GM21423 (cell line): ENCODE data around the gene MAGI2.
"Not testable (repeated sequence)": the region's sequence is repeated elsewhere in the genome, so short reads cannot be mapped to it uniquely, and the experiment has no call there.

Experiments used
- ATAC-seq: cut with Tn5 transposase; IDR thresholded peaks from one replicate; pipeline ENCODE4 v1.9.1; 2021; ENCODE audit warnings: mild to moderate bottlenecking, moderate library complexity; ENCODE audit not compliant: unreplicated experiment

MAGI2 gene

DNA sequence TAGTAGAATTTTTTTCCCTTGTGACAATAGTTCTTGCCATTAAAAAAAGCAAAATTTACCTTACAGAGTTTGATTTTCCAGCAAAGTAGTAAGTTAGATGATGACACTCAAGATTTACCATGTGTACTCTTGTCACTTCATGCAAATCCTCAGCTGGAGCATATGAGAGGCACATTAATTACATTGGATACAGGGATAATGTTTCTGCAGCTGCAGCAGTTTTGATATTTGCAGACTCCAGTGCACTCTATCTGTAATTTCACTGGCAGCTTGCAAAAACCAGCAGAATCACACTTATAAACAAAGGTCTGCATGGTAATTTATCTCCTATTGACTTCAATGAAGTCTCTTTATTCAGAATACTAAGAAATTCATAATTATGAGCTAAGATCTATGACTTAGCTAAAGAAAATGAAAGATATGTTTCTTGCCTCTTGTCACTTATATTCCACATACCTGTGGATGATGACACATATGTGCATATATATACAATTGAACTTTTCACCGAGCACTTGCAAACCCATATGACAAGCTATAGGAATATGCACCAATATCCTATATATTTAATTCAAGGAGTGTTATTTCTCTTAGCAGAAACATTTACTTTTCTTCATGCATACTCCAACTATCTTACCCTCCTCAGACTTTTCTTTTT lies 1124.3 kb downstream of the MAGI2 start:
- ATAC-seq, result no peak

DNA sequence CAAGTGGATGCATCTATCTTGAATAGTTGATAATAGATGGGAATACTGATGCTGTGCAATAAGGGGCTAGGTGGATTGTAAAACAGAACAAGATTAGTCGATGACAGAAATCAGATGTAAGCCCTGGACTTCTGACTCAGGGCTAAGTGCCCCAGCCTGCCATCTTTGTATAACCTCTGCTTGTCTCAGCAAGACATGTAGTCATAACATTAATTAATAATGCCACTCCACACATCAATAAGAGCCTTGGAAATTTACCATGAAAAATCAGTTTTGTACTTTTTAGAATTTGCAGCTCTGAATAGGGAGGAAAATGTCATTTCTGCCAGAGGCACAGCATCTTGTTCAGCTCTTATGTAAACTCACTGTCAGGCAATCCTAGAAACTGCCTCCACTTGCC lies 1125.7 kb downstream of the MAGI2 start:
- no peak for ATAC-seq

DNA sequence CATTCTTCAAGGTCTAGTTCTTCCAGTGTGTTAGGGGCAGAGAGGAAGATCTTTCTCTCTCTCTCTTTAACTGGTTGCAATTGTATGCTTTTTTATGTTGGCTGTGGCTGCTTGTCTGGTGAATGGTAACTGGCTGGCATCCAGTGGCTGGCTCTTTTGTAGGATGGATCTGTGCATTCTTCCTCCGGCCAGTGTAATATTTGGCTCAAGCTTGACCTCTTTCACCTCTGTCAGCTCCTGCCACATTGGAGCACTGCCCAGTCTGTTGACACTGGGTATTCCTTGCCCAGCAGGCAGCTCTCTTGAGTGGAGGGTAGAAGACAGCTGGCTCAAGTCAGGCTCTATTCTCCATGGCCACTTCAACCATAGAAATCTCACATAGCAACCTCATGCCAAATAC lies 1126.6 kb downstream of the MAGI2 start:
- ATAC-seq, result no peak

DNA sequence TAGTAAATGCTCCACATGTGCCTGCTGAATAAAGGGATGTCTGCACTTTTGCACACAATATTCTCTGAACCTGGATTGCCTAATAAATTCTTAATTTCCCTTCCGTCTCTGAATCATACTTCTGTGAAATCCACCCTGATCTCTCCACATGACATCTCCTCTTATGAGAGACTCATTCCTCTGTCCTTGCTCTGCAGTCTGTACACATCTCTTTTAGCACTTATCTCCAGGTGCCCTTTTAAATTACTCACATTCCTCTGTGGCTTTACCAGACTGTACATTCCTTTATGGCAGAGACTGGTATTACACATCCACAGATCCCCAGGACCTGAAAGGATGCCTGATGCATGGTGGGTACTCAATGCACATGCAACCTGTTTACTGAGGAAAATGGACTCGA lies 1127.3 kb downstream of the MAGI2 start:
- ATAC-seq, result no peak

DNA sequence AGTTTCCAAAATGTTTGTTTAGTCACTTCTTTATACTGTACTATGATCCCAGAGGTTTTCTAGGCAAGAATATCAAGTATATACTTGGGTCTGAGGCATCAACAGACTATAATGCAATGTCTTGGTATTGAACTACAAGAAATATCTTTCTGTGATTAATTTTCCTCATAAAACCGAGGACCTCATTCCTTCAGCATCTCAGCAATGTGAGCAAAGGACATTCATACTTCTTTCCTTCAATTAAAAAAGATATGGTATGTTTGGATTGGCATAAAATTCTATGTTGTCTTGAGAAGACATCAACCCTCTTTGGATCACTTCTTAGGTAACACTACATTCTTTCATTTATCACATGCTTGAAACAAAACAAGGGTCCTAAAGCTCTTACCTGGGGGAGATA lies 1130.3 kb downstream of the MAGI2 start:
- ATAC-seq, result no peak

DNA sequence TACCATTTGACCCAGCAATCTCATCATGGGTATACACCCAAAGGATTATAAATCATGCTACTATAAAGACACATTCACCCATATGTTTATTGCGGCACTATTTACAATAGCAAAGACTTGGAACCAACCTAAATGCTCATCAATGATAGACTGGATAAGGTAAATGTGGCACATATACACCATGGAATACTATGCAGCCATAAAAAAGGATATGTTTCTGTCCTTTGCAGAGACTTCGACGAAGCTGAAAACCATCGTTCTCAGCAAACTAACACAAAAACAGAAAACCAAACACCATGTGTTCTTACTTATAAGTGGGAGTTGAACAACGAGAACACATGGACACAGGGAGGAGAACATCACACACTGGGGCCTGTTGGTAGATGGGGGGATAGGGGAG lies 1131.2 kb downstream of the MAGI2 start:
- not testable (repeated sequence) for ATAC-seq

DNA sequence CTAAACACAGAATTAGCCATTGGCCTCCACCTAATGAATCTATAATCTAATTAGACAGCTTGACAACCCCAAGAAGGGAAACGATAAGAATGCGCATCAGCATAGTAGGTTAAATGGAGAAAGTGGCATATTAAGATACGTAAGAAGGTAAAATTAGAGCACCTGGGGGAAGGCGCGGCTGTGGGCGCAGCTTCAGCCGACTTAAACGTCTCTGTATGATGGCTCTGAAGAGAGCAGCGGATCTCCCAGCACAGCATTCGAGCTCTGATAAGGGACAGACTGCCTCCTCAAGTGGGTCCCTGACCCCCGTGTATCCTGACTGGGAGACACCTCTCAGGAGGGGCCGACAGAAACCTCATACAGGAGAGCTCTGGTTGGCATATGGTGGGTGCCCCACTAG lies 1136.1 kb downstream of the MAGI2 start:
- no peak for ATAC-seq

DNA sequence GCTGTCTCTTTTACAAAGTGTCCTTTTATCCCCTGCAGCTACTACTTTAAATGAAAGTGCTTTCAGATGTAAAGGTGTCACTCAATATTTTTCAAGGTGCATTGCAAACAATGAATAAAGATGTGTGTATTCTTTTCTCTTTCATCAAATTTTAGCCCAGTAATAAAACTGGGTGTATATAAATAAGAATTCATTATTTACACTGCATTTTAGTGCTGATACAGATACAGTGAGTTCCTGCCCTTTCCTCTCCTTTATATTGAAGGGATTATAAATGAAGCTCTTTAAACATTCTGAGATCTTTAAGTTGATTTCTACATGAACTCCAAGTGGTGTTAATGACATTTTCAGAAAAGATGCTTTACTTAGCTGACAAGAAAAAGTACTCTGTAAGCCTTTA lies 1137.4 kb downstream of the MAGI2 start:
- ATAC-seq, result no peak

DNA sequence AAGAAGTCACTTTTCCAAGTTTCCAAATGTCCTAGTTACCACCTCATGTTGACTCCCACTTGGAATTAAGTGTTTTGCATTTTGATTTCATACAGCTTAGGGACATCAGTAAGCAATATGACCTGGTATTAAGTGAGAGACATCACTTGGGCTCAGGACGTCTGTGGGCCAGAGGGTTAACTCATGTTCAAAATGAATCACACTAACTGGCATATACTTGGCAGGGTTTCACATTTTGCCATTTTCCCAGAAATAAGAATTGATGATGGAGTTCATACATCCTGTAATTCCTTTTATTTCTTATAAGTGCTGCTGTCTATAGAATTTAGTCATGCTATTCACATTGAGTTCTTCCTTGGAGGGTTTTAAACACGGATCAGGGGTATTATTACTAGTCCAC lies 1138.3 kb downstream of the MAGI2 start:
- no peak for ATAC-seq

DNA sequence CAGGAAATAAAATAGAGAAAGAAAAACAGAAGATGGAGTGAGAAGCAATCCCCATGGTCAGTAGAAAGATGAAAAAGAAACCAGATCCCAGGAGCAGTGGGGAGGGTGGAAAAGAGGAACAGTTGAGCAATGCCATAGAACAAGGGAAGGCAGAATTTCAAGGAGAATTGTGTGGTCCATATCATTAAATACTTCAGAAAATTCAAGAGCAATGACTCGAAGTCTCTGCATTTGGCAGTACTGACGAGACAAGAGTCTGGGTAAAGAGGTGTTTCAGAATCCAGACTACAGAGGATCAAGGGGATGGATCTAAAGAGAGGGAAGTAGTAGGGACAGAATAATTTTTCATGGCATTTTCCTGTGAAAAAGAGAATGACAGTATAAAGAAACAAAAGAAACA lies 1142.3 kb downstream of the MAGI2 start:
- ATAC-seq, result no peak

DNA sequence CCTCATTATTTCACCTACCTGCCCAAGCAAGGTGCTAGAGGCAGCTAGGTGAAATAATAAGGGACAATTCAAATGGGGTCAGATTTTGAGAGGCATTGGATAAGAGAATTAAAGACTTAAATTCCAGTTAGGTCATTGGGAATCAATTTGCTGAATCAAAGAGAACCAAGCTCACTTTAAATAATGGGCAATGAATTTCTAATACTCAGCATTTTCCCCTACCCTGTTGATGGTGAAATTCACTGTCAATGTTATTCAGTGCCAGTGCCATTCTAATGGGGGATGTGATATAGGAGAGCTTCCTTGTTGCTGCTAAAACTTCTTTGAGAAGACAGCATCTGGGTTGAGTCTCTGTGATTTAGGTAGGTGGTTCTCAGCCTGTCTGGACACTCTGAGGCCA lies 1145.6 kb downstream of the MAGI2 start:
- ATAC-seq, result no peak

DNA sequence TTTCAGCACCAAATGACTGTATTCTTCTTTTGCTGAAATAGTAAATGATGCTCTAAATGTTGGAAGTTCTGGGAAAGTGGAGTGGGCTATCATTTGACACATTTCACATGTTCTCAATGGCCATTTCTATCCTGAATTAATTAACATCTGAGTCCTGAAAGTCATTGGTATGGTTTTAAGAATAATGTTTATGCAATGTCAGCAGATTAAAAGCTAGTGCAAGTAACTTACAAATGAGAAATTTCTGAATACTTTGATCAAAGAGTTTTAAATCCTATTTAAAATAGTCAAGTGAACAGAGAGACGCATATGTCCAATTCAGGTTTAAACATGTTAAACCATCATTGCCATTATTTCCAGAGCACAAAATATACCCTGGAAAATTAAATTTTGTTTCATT lies 1146.8 kb downstream of the MAGI2 start:
- no peak for ATAC-seq

DNA sequence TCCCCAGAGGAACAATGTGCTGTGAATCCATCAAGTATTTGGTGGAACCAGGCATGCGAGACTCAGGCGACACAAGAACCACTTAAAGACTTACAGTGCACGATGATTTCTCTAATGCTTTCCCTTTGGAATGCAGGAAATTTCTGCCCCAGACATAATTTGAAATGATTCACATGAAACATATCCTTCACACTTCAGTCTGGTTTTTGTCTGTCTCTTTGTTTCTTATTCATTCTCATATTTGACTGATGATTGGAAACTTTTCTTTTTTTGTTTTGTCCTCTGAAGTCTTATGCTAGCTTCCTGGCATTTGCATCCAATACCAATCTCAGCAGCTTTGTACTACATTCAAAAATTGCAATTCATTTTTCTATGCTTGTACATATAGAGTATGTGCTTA lies 1152.1 kb downstream of the MAGI2 start:
- no peak for ATAC-seq

DNA sequence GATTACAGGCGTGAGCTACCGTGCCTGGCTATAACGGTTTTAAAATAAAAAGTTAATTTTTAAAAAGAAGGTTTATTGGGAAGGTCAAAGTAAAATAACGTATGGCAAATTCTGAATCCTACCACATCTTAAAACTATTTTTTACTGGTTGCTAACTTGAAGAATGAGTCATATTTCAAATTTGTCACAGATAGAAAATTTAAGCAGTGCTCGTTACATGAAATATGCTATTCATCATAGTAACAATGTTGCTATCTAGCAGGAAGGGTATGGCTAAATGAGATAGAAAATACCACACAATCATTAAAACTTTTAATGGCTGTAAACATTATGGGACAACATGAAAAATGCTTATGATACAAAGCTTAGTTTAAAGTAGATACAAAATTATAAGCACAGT lies 1154.4 kb downstream of the MAGI2 start:
- ATAC-seq, result no peak

DNA sequence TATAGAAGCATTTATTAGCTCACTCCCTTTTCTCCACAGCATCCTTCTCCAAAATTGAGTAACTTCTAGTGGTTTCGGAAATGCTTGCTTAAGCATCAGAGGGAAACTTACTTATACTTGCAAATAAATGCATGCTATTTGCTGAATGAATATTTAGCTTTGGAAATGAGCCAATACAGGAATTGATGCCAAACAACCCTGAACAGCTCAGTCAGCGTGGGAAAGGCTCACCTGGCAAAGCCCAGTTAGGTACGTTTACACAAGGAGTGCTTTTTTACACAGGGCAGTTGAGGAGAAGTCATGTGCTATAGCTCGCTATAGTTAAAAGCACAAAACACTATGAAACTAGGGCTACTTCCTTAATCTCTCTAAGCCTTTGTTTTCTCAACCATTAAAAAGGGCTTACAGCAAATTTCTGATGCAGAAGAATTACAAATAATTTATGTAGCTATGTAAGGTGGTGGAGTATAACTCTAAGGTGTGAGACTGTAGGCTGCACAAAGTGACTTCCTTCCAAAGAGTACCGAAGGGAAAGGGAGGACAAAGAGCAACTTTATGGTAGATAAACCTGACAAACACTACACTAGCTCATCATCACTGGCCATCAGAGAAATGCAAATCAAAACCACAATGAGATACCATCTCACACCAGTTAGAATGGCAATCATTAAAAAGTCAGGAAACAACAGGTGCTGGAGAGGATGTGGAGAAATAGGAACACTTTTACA lies 1156.7 kb downstream of the MAGI2 start:
- no peak for ATAC-seq

DNA sequence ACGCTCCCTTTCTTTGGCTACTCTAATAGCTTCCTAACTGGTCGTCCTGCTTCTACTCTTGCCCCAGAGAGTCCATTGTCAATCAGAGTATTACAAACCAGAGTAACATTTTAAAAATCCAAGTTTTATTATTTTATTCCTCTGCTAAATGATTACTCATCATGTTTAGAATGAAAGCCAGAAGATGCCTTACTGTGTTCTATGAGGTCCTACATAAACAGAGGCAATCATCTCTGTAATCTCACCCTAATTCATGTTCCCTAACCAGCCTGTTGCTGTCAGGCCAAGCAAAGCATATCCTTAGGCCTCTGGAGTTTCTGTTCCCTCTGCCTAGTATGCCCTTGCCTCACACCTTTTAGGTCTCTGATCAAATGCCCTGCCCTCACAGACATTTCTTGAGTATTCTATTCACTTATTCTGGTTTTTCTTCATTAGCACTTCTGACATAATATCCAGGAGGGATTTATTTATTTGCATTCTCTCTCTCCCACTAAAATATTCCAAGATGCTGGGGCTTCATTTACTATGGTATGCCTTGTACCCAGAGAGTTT lies 1157.3 kb downstream of the MAGI2 start:
- ATAC-seq, result no peak

DNA sequence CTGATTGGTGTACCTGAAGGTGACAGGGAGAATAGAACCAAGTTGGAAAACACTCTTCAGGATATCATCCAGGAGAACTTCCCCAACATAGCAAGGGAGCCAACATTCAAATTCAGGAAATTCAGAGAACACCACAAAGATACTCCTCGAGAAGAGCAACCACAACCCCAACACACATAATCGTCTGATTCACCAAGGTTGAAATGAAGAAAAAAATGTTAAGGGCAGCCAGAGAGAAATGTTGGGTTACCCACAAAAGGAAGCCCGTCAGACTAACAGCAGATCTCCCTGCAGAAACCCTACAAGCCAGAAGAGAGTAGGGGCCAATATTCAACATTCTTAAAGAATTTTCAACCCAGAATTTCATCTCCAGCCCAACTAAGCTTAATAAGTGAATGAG lies 1164.0 kb downstream of the MAGI2 start:
- not testable (repeated sequence) for ATAC-seq

DNA sequence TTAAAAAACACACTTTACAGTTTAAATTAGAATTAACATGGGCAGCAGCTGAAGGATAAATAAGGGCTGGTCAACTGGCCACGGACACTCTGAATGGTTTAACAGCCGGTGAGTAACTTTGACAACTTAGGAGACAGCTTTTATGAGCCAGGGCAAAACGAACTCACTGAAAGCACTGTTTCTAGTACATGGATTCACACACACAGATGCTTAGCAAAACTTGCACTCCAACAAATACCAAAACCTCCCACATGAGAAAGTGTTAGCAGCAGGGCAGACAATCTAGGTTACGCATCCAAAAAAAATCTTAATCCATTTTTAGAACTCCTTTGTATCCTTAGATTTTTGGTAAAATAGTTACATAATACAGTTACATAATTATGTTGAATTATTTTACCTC lies 1168.5 kb downstream of the MAGI2 start:
- ATAC-seq, result no peak

DNA sequence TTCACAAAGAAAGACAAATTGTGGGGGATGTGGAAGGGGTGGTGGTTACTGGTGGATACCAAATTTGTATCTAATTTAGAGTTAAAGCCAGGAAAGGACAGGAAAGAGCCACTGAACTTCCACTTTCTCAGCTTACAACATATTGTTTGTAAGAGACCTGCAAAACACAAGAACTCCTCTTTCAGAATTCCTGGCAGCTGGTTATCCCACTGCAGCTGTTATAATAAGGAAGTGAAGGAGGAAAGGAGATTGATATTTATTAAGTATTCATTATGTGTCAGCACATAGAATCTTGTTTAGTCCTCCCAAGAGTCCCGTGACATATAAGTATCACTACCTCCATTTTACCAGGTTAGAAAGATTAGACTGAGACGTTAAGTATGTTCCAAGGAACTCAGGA lies 1173.2 kb downstream of the MAGI2 start:
- no peak for ATAC-seq

DNA sequence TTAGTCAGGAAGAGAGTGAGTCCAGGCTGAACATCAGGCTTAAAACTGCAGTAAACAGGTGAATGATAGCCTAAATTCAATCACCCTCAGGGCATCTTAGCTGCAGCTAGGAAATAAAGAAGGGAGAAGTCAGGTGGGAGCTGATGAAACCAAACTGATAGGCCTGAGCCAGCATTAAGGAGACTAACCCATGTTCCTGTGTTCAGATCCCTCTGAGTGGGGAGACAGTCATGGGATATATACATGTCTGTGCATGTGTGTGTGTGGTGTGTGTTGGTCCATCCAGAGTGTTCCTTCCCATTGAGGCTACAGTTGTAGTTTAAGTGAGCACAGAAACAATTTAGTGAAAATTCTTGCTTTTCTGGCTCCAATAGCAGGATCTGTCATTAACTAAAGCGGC lies 1174.0 kb downstream of the MAGI2 start:
- no peak for ATAC-seq

DNA sequence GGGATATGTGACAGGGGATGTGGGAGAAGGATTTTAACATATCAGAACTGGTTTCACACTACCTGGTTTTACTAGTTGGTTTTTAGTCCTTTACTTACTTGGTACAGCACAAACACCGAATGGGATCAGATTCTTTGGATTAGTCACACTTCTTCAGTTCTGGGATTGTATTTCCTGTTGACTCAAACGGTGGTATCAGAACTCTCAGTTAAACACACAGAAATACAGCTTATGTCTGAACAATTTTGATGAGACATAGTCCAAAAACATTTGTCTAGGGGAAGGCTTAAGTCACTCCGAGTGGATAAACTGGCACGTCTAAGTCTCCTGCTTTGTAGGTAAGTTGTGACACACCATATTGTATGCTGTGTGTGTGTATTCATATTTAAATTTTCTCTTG lies 1174.4 kb downstream of the MAGI2 start:
- no peak for ATAC-seq

DNA sequence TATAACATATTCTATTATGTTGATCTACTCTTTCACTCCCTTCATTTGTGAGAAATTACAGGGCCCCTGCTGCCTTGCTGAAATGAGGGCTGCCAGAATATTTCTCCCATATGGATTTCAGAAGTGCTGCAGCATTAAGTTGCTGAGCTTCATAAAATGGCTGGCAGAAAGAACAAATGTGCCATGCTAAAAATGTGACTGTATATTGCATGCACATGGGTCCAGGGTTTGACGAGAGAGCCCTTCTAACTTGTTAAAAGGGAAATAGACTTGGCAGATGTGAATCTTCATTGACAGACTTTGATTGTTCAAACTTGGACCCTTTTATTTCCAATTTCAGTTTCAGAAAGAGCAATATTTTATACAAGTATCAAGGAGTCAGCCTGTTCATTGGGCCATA lies 1186.3 kb downstream of the MAGI2 start:
- no peak for ATAC-seq

DNA sequence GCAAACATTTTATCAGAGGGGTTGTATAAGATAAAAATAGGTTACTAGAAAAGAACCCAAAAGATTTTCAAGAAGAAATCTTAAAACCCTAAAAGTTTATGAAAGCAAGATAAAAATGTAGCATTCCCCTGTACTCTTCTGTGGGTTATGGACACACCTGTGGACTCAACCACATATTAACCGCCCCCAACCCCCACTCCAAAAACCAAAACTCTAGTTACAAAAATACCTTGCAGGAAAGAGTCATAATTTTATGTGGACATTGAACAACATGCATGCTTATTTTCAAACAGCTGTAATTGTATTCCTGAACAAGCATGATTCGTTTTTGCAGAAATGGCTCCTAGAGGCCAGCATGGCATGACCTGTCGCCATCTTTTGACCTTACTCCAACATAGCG lies 1188.0 kb downstream of the MAGI2 start:
- ATAC-seq, result no peak
